OCI-LY3 (cell line): ENCODE measurements around the gene TTC7B.

Source experiments
- H2AFZ ChIP-seq: fragments of 200-600, 300-600 bp; shearing (Covaris generic); 2 replicates; pipeline ENCODE4 v1.6.0; 2014; ENCODE audit warnings: antibody characterized with exemption, low read depth, low read length
- H3K27ac ChIP-seq: fragments of 200-600, 300-600 bp; sonication (generic); 2 replicates; pipeline ENCODE4 v1.5.1; 2014; ENCODE audit warnings: mild to moderate bottlenecking, low read length, moderate library complexity, mixed read lengths
- H3K27me3 ChIP-seq: fragments of 200-600, 300-600 bp; sonication (generic); 2 replicates; pipeline ENCODE4 v1.6.1; 2014; ENCODE audit warnings: low read depth, low read length, mixed read lengths
- H3K36me3 ChIP-seq: fragments of 200-600, 300-600 bp; sonication (generic); replicated peaks from 2 replicates; pipeline ENCODE3; 2014; ENCODE audit warnings: low read depth, low read length, mixed read lengths
- H3K4me1 ChIP-seq: fragments of 300-600, 200-600 bp; sonication (generic); 2 replicates; pipeline ENCODE4 v1.6.1; 2014; ENCODE audit warnings: low read length, mixed read lengths
- H3K4me2 ChIP-seq: fragments of 200-600, 300-600 bp; sonication (generic); 2 replicates; pipeline ENCODE4 v1.6.1; 2014; ENCODE audit warnings: low read length, mixed read lengths
- H3K4me3 ChIP-seq: fragments of 300-600, 200-600 bp; sonication (generic); 2 replicates; pipeline ENCODE4 v1.5.1; 2014; ENCODE audit warnings: antibody characterized with exemption, mild to moderate bottlenecking, low read length, moderate library complexity
- H3K79me2 ChIP-seq: fragments of 300-600, 200-600 bp; shearing (Covaris generic); 2 replicates; pipeline ENCODE4 v1.6.1; 2014; ENCODE audit warnings: mild to moderate bottlenecking, low read length, mixed read lengths
- H3K9ac ChIP-seq: fragments of 300-600, 200-600 bp; shearing (Covaris generic); 2 replicates; pipeline ENCODE4 v1.6.0; 2014; ENCODE audit warnings: mild to moderate bottlenecking, low read length, moderate library complexity
- H3K9me3 ChIP-seq: fragments of 200-600, 300-600 bp; shearing (Covaris generic); 2 replicates; pipeline ENCODE4 v1.6.1; 2014; ENCODE audit warnings: low read length, mixed read lengths; ENCODE audit not compliant: insufficient read depth
- H4K20me1 ChIP-seq: fragments of 200-600, 300-600 bp; sonication (generic); 2 replicates; pipeline ENCODE4 v1.6.1; 2016; ENCODE audit warnings: low read length, mixed read lengths; ENCODE audit not compliant: insufficient read depth
- CTCF ChIP-seq: fragments of 200-600, 300-600 bp; sonication (generic); IDR thresholded peaks from 2 replicates; pipeline ENCODE4 v1.5.1; 2014; ENCODE audit warnings: antibody characterized with exemption, low read length, low read depth
- EZH2phosphoT487 ChIP-seq: fragments of 200-600 bp; shearing (Covaris generic); IDR thresholded peaks from 2 replicates; pipeline ENCODE4 v1.6.1; 2018; ENCODE audit warnings: antibody characterized with exemption, mixed run types, low read depth

TTC7B gene

GRCh38 chr14:90853116-90853515, 36.9 kb upstream of the TTC7B start:
- Histone ChIP-seq H3K27ac (no peak overlapping the region), H2AFZ (no peak overlapping the region), H3K4me2 (no peak overlapping the region), H3K79me2 (no peaks in the 10 kb centered on the region), H3K9me3 (no peaks in the 10 kb centered on the region), H3K4me3 (no peak overlapping the region), H3K4me1 (peaks cover 4% of the 10 kb centered on the region), H3K27me3 (no peaks in the 10 kb centered on the region), H4K20me1 (no peaks in the 10 kb centered on the region), H3K36me3 (no peaks in the 10 kb centered on the region), H3K9ac (no peak overlapping the region)
- no peak for TF ChIP-seq EZH2phosphoT487
- no peak for TF ChIP-seq CTCF

- Histone ChIP-seq H3K79me2 (no peaks in the 10 kb centered on the region), H3K9ac (no peak overlapping the region), H2AFZ (no peak overlapping the region), H3K9me3 (no peaks in the 10 kb centered on the region), H4K20me1 (no peaks in the 10 kb centered on the region), H3K27me3 (no peaks in the 10 kb centered on the region), H3K4me1 (peaks cover 4% of the 10 kb centered on the region), H3K4me2 (no peak overlapping the region), H3K27ac (no peak overlapping the region), H3K4me3 (no peak overlapping the region), H3K36me3 (no peaks in the 10 kb centered on the region)
- TF ChIP-seq EZH2phosphoT487 (no peak), CTCF (no peak)
These were observed 35.3 kb upstream of the TTC7B start for GRCh38 chr14:90851327-90852036.

DNA sequence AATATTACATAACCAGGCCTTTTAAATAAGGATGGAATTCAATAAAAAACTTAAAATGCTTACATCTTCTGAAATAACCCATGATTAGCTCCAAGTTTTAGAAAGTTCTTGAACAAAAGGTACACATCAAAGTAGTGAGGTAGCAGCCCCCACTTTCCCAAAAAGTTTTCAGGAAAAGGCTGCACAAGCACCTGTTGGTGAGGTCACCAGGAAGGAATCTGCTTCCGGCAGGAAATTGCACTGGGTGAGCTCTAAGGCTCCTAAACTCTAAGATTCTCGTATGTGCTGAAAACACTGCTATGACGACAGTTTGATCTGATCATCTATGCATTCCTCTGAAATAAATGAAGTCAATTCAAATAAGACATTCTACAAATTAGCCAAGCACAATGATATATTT, 34.3 kb upstream of the TTC7B start:
- Histone ChIP-seq H2AFZ (no peak overlapping the region), H3K9ac (no peak overlapping the region), H3K79me2 (no peaks in the 10 kb centered on the region), H4K20me1 (no peaks in the 10 kb centered on the region), H3K27ac (no peak overlapping the region), H3K36me3 (no peaks in the 10 kb centered on the region), H3K27me3 (no peaks in the 10 kb centered on the region), H3K4me2 (no peak overlapping the region), H3K4me3 (no peak overlapping the region), H3K4me1 (no peaks in the 10 kb centered on the region), H3K9me3 (no peaks in the 10 kb centered on the region)
- no peak for TF ChIP-seq CTCF
- TF ChIP-seq EZH2phosphoT487, result no peak

DNA sequence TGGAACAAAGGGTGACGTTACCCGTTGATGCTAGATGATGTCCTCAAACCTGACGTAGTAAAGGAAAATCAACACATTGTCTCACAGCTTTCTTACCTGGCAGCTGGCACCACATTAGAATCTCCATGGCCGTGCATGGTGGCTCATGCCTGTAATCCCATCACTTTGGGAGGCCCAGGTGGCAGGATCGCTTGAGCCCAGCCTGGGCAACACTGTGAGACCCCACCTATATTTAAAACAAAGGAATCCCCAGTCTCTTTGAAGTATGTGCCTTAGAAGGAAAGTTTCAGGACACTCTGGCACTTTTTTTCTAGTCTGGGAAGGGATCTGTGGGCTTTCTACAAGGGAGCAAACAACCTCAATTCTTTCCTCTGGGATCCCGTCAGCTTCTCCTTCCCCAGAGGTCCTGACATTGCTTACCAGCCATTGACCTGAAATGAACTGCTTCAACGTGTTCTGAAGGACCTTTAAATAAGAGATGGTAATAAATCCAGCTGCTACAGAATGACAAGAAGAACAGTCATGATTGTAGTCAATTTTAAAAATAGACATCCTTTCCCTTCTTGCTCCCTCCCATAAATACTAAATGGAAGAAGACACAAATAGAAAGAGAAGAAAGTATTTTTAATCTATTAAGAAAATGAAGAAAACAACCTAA, 33.7 kb upstream of the TTC7B start:
- Histone ChIP-seq H3K4me1 (no peaks in the 10 kb centered on the region), H3K9ac (no peak overlapping the region), H4K20me1 (no peaks in the 10 kb centered on the region), H2AFZ (no peak overlapping the region), H3K4me2 (no peak overlapping the region), H3K27ac (no peak overlapping the region), H3K4me3 (no peak overlapping the region), H3K27me3 (no peaks in the 10 kb centered on the region), H3K9me3 (no peaks in the 10 kb centered on the region), H3K36me3 (no peaks in the 10 kb centered on the region), H3K79me2 (no peaks in the 10 kb centered on the region)
- TF ChIP-seq CTCF (no peak), EZH2phosphoT487 (no peak)
